Measurements from ENCODE around the gene COQ10A.

DNA sequence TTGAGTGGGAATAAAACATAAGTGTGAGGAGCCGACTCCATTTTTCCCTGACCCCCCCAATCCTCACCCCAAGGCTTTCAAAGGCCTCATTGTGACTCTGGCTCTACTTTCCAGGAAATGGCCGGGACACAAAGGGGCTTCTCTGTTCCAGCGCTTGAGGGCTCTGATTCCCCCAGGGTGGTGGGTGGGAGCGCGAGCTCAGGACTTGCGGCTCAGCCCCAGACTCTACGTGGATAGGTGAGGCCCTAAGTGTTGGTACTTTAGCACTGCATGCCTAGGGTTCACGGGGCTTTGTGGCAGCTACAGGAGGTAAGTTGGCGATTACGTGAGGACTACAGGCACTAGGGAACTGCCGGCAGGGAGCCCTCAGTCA lies 48.5 kb downstream of the COQ10A start:
- TF ChIP-seq, protein P1, sequence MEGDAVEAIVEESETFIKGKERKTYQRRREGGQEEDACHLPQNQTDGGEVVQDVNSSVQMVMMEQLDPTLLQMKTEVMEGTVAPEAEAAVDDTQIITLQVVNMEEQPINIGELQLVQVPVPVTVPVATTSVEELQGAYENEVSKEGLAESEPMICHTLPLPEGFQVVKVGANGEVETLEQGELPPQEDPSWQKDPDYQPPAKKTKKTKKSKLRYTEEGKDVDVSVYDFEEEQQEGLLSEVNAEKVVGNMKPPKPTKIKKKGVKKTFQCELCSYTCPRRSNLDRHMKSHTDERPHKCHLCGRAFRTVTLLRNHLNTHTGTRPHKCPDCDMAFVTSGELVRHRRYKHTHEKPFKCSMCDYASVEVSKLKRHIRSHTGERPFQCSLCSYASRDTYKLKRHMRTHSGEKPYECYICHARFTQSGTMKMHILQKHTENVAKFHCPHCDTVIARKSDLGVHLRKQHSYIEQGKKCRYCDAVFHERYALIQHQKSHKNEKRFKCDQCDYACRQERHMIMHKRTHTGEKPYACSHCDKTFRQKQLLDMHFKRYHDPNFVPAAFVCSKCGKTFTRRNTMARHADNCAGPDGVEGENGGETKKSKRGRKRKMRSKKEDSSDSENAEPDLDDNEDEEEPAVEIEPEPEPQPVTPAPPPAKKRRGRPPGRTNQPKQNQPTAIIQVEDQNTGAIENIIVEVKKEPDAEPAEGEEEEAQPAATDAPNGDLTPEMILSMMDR (IDR thresholded peaks at IDR 0.05), result no peak
- TF ChIP-seq POLR2AphosphoS5 (IDR thresholded peaks at IDR 0.05; ENCODE audit: insufficient read depth in 1 of 2, low read depth in 1 of 2) (no peak), POLR2A (IDR thresholded peaks at IDR 0.05) (no peak)
